GM21737 (cell line): ENCODE measurements around the gene S100A8.
"Not testable (repeated sequence)": the region's sequence is repeated elsewhere in the genome, so short reads cannot be mapped to it uniquely, and the experiment has no call there.

Experiments
- ATAC-seq: cut with Tn5 transposase; IDR thresholded peaks from one replicate; pipeline ENCODE4 v1.9.1; 2021; ENCODE audit warnings: mild to moderate bottlenecking, moderate library complexity; ENCODE audit not compliant: unreplicated experiment

S100A8 gene

GRCh38 chr1:153417136-153417888 is 26.4 kb upstream of the S100A8 start:
- ATAC-seq, result no peak

GRCh38 chr1:153415850-153416570 is 25.1 kb upstream of the S100A8 start, which contains the start of gene S100A7A:
TSS of gene S100A7A (plus strand) at chr1:153416520. CDS start at chr1:153418083, 1,563 bp downstream.
- no peak for ATAC-seq

DNA sequence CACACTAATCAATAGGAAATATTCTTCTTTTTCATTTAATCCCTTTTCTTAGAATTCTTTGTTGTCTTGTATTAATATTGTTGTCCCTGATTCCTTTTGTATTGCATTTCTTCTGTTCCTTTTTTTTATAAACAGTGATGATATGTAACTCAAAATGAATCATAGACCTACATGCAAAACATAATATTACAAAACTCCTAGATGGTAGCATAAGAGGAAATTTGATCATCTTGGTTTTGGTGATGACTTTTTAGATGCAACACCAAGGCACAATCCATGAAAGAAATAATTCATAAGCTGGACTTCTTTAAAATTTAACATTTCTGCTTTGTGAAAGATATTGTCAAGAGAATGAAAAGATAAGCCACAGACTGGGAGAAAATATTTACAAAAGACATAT is 23.1 kb upstream of the S100A8 start:
- not testable (repeated sequence) for ATAC-seq

- ATAC-seq, result not testable (repeated sequence)
These were observed 16.4 kb upstream of the S100A8 start for GRCh38 chr1:153407274-153407673.

GRCh38 chr1:153405825-153406599 is 15.1 kb upstream of the S100A8 start:
- ATAC-seq, result not testable (repeated sequence)

DNA sequence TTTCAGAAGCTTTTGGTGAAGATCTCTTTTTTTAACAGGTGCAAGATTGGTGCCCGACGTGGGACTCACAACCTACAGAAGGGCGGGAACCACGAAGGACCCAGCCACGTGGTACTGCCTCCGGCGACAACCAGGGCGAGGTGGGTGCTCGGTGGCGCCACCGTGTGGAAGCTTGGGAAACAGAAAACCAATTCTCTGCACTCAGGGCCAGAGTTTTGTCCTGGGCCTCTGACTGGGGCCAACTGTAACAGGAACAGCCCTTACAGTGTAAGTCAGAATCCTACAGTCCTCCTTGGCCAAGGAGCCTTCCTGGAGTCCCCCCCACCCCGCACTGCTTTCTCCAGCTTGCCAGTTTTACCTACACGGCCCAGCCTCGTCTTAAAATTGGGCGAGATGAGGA is 13.9 kb upstream of the S100A8 start:
- ATAC-seq, result no peak

DNA sequence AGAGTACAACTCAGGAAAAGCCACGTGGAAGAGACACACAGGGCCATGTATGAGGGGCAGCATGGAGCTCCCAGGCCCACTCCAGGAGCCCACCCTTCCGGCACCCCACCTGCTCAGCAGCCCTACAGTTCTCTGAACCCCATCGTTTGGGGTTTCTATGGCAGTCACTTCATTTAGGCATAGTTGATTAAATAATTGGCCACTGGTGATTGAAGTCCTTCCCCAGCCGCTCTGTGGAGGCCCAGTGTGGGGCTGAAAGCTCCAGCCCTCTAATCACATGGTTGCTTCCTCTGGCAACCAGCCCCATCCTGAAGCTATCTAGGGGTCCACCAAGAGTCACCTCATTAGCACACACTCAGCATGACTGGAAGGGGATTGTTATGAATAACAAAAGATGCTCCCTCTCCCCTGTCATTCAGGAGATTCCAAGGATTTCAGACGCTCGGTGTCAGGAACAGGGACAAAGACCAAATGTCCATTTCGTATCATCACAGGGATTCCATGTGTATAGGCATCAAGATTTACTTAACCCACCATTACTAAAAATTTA is 13.3 kb upstream of the S100A8 start:
- no peak for ATAC-seq

DNA sequence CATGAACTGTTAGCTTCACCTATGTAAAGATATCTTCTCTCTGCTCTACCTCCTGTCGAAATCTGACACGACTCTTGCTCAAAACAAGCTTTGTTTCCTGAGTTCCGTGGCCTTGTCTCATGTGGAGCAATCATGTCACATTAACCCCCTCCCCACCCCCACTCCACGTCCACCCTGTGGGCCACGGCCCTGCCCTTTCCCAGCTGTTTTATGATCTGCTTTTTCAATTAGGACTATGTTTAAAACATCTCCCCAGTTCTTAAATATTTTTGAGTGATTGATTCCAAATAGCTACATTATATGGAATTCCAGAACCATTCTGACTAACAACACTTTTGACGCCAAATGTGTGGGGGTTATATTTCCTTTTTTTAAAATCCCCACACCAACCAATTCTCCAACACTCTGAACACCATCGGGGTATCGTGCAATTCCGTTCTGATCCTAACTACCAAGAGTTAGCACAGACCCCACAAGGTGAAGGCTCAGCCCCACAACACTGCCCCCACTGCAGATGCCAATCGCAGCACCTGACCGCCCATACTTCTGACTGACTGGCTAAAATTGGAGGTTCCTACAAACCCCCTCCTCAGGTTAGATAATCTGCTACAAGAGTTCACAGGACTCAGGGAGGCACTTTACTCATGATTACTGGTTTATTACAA is 12.7 kb upstream of the S100A8 start:
- ATAC-seq, result no peak

DNA sequence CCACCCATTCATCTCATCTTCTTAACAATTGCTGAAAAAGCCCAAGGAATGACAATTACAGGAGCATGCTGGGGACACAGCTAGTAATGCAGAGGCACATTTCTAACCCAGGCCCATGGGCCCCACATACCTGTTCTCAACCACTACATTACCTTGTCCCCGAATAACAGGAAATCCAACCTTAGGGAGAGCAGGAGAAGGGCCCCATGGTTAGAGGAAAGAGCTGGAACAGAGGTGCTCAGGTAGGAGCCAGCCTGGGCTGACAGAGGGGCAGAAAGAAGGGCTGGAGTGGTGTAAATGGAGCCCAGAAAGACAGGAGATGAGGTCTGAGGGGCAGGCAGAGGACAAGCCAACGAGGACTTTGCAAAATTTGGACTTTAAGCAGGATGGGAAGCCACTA is 11.4 kb upstream of the S100A8 start:
- ATAC-seq, result no peak

- no peak for ATAC-seq
These were observed 10.6 kb upstream of the S100A8 start for GRCh38 chr1:153401461-153401860.

- no peak for ATAC-seq
These were observed 9.4 kb upstream of the S100A8 start for GRCh38 chr1:153400244-153400643.

DNA sequence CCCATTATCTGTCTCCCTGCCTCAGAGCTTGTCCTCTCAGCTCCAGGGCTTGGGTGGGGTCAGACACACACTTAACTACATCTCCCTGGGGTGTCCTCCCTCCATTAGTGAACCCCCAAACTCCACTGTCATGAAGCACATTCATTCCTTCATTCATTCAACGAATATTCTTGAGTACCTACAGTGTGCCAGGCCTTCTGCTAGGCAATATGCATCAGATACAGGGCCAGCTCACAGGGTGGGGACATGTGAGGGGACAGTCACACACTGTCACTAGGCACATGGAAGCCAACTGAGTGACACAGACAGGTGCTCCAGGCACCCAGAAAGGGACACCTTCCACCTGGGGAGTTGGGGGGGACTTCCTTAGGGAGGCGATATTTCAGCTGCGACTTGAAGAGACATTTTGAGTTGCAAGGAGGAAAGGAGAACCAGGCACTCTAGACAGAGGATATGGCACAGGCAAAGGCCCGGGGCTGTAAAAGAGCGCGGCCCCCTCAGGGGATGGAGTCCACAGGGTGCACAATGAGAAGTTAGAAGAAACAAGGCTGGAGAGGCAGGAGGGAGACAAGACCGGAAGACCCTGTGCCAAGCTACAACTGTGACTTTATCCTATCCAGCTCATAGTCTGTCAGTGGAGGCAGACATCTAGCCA is 8.7 kb upstream of the S100A8 start:
- no peak for ATAC-seq

GRCh38 chr1:153397924-153398651 is 7.2 kb upstream of the S100A8 start:
- no peak for ATAC-seq

- ATAC-seq, result no peak
These were observed 6.4 kb upstream of the S100A8 start for GRCh38 chr1:153397051-153397923.

DNA sequence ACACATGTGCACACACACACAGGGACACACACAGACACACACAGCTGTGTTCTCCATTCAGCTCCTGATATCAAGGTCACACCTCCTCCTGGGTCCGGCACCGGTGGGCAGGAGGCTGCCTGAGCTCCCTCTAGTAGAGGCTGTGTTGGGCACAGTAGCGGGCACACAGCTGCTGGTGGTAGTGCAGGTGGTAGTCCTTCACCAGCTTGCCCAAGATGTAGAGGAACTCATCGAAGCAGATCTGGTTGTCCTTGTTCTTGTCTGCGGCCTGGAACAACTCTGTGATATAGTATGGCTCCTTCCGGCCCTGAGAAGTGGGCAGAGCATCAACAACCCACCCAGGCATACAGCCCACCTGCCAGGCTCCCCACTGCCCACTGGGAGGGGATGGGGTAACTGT is 5.6 kb upstream of the S100A8 start:
- ATAC-seq, result no peak

- no peak for ATAC-seq
These were observed 4.9 kb upstream of the S100A8 start for GRCh38 chr1:153395776-153396175.

GRCh38 chr1:153395136-153395685 is 4.3 kb upstream of the S100A8 start:
- no peak for ATAC-seq

GRCh38 chr1:153394391-153394790 is 3.5 kb upstream of the S100A8 start:
- ATAC-seq, result no peak
